CD4-positive, CD25-positive, alpha-beta regulatory T cell (primary cell): ENCODE measurements around the gene CH25H. TPM values are rescaled to one million over a fixed set of nuclear protein-coding genes. Genes with fewer than 3 reads are reported as not detected.
"Not testable (repeated sequence)": the region's sequence is repeated elsewhere in the genome, so short reads cannot be mapped to it uniquely, and the experiment has no call there.

Experiments used
- ATAC-seq, 2 donors: fragments of 150-1000 bp; cut with Tn5 transposase; one replicate each; pipeline ENCODE4 v1.10.0; 2021; ENCODE audit warnings: low read depth in 2 of 2, moderate number of reproducible peaks in 2 of 2, moderate library complexity in 1 of 2
- DNase-seq, 3 donors: peaks; one replicate each; pipeline versions ENCODE4 v3.0.0 to v3.0.0-alpha.2; 2012 to 2022; ENCODE audit warnings: mixed read lengths in 1 of 3
- H3K27ac ChIP-seq: one replicate; pipeline ENCODE4 v1.7.0; 2013; ENCODE audit warnings: mild to moderate bottlenecking, low read length; ENCODE audit not compliant: insufficient read depth, poor library complexity, severe bottlenecking
- H3K27me3 ChIP-seq: one replicate; pipeline ENCODE4 v1.7.0; 2013; ENCODE audit warnings: low read length; ENCODE audit not compliant: control insufficient read depth, insufficient read depth
- H3K36me3 ChIP-seq: one replicate; pipeline ENCODE4 v1.7.0; 2013; ENCODE audit warnings: mild to moderate bottlenecking, low read length, moderate library complexity; ENCODE audit not compliant: control insufficient read depth, insufficient read depth
- H3K4me1 ChIP-seq: 2 replicates; pipeline ENCODE4 v1.7.0; 2013; ENCODE audit warnings: mild to moderate bottlenecking, low read length; ENCODE audit not compliant: insufficient read depth, control insufficient read depth, poor library complexity, severe bottlenecking
- H3K4me3 ChIP-seq: one replicate; pipeline ENCODE4 v1.7.0; 2013; ENCODE audit warnings: low read depth, mild to moderate bottlenecking, low read length, moderate library complexity
- H3K9me3 ChIP-seq, 2 experiments: 1 replicate in 1 of 2; 2 replicates in 1 of 2; pipeline ENCODE4 v1.7.0; 2013; ENCODE audit warnings: low read length in 2 of 2, mild to moderate bottlenecking in 1 of 2, moderate library complexity in 1 of 2; ENCODE audit not compliant: control insufficient read depth in 2 of 2
- H3K27ac Mint-ChIP-seq, 3 donors: one replicate each; pipeline ENCODE4 v1.8.0; 2020 to 2022; ENCODE audit warnings: mild to moderate bottlenecking in 3 of 3, mixed read lengths in 3 of 3, moderate library complexity in 2 of 3
- H3K27me3 Mint-ChIP-seq: one replicate; pipeline ENCODE4 v1.8.0; 2022; ENCODE audit warnings: mild to moderate bottlenecking, mixed read lengths
- H3K36me3 Mint-ChIP-seq: one replicate; pipeline ENCODE4 v1.8.0; 2020; ENCODE audit warnings: mixed read lengths
- H3K4me1 Mint-ChIP-seq, 4 donors: one replicate each; pipeline ENCODE4 v1.8.0; 2020 to 2022; ENCODE audit warnings: mixed read lengths in 4 of 4, mild to moderate bottlenecking in 1 of 4
- H3K4me3 Mint-ChIP-seq, 4 donors: one replicate each; pipeline ENCODE4 v1.8.0; 2020 to 2022; ENCODE audit warnings: mild to moderate bottlenecking in 4 of 4, mixed read lengths in 4 of 4, moderate library complexity in 3 of 4
- H3K9me3 Mint-ChIP-seq, 7 donors: one replicate each; pipeline ENCODE4 v1.8.0; 2020 to 2022; ENCODE audit warnings: mixed read lengths in 7 of 7, mild to moderate bottlenecking in 3 of 7, moderate library complexity in 2 of 7
- polyA plus RNA-seq, 4 donors: library from polyadenylated mRNA; unstranded; fragments of 300-500 nt; fragmentation: Illumina TruSeq; gene quantifications; one replicate each; pipeline ENCODE4 v1.2.3, GENCODE V29; 2021
- total RNA-seq: library from RNA; stranded (reverse); gene quantifications from one replicate; pipeline ENCODE4 v1.2.3, GENCODE V29; 2022

CH25H gene
- total and polyA plus RNA-seq, 5 donors from 2014 or later: 0.10 to 1.6 (median 0.99) TPM

- ATAC-seq: no peak
- no peak for DNase-seq
- peaks cover 61% of the 10 kb centered on the region for H3K27me3 Mint-ChIP-seq
- no peak overlapping the region for H3K4me3 ChIP-seq
- H3K4me1 Mint-ChIP-seq: peaks cover 5 to 20% (median 14%) of the 10 kb centered on the region in 4 donors
- peaks cover 23% of the 10 kb centered on the region for H3K4me1 ChIP-seq
- no peak overlapping the region for H3K4me3 Mint-ChIP-seq
- H3K36me3 ChIP-seq: no peaks in the 10 kb centered on the region
- no peak overlapping the region for H3K27ac ChIP-seq
- peaks cover 0 to 1% (median 0%) of the 10 kb centered on the region in 7 donors for H3K9me3 Mint-ChIP-seq
- H3K27me3 ChIP-seq: peaks cover 32% of the 10 kb centered on the region
- H3K9me3 ChIP-seq: no peaks in the 10 kb centered on the region
- no peaks in the 10 kb centered on the region for H3K36me3 Mint-ChIP-seq
- H3K27ac Mint-ChIP-seq: no peak overlapping the region
Measured at GRCh38 chr10:89204621-89205185, 2.4 kb downstream of the CH25H start.

DNA sequence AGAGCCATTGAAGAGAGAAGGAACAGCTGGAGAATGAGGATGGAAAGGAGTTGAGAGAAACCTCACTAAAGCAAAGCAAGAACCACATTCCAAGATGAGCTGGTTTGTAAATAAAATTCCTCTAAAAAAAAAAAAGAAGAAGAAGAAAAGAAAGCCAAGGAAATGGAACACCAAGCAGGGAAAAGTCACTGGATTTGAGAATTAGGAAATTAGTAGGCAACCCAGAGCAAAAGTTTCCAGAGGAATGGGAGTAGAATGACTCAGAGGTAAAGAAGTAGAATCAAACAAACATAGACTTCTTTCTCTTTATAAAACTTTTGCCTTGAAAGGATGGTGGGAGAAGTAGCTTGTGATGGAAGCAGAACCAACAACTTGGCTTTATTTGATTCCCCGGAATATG lies 3.9 kb downstream of the CH25H start:
- DNase-seq (no peak), ATAC-seq (no peak)
- H3K4me3 Mint-ChIP-seq: no peak overlapping the region
- Histone ChIP-seq H3K4me3 (no peak overlapping the region), H3K9me3 (no peaks in the 10 kb centered on the region), H3K27ac (no peak overlapping the region), H3K27me3 (peaks cover 24% of the 10 kb centered on the region), H3K36me3 (no peaks in the 10 kb centered on the region), H3K4me1 (peaks cover 21% of the 10 kb centered on the region)
- H3K9me3 Mint-ChIP-seq: peaks cover 0 to 1% (median 0%) of the 10 kb centered on the region in 7 donors
- H3K36me3 Mint-ChIP-seq: no peaks in the 10 kb centered on the region
- peaks cover 5 to 16% (median 13%) of the 10 kb centered on the region in 4 donors for H3K4me1 Mint-ChIP-seq
- H3K27ac Mint-ChIP-seq: no peak overlapping the region
- H3K27me3 Mint-ChIP-seq: peaks cover 57% of the 10 kb centered on the region

- Mint-ChIP-seq H3K4me1 (peaks cover 0 to 10% (median 8%) of the 10 kb centered on the region in 4 donors), H3K9me3 (peaks cover 0 to 1% (median 0%) of the 10 kb centered on the region in 7 donors), H3K27ac (no peak overlapping the region), H3K36me3 (no peaks in the 10 kb centered on the region), H3K4me3 (no peak overlapping the region), H3K27me3 (peaks cover 54% of the 10 kb centered on the region)
- H3K36me3 ChIP-seq: no peaks in the 10 kb centered on the region
- no peak overlapping the region for H3K27ac ChIP-seq
- no peak overlapping the region for H3K4me3 ChIP-seq
- DNase-seq (no peak), ATAC-seq (no peak)
- H3K27me3 ChIP-seq: peaks cover 19% of the 10 kb centered on the region
- peaks cover 9% of the 10 kb centered on the region for H3K4me1 ChIP-seq
- H3K9me3 ChIP-seq: no peaks in the 10 kb centered on the region
Measured at GRCh38 chr10:89202033-89202425, 5.1 kb downstream of the CH25H start.

DNA sequence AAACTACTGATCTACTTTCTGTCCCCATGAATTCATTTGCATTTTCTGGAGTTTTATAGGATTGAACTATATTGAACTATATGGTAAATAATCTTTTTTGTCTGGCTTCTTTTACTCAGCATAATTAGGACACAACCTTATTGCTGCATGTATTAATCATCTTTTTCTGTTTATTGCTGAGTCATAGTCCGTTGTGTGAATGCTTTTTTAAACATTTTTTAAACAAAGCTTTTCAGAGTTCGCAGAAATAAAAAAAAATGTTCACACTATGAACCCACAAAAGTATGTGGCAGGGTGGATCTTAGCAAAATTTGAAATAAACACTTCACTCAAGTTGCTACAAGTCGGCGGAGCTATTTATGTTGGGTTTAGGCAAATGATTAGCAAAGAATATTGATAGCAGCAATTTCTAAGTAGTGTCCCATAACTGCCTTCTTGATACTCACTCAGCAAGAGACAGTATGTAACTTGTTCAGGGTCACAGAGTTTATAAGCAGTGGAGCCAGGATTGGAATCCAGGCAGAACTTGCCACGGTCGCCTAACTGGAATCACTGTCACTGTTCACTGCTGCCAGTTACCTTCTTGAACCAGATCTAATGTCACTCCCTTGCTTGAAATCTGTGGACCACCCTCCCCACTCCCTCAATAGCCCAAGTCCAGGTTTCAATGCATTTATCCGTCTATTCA lies 5.6 kb downstream of the CH25H start:
- no peaks in the 10 kb centered on the region for H3K36me3 ChIP-seq
- DNase-seq (peak in 1 of 3 donors; percentile 31), ATAC-seq (no peak)
- H3K27me3 Mint-ChIP-seq: peaks cover 49% of the 10 kb centered on the region
- peaks cover 19% of the 10 kb centered on the region for H3K27me3 ChIP-seq
- H3K27ac Mint-ChIP-seq: no peak overlapping the region
- H3K9me3 ChIP-seq: no peaks in the 10 kb centered on the region
- peaks cover 0 to 5% (median 4%) of the 10 kb centered on the region in 4 donors for H3K4me1 Mint-ChIP-seq
- peaks cover 4% of the 10 kb centered on the region for H3K4me1 ChIP-seq
- H3K9me3 Mint-ChIP-seq: peaks cover 0 to 1% (median 0%) of the 10 kb centered on the region in 7 donors
- H3K27ac ChIP-seq: no peak overlapping the region
- H3K4me3 ChIP-seq: no peak overlapping the region
- H3K4me3 Mint-ChIP-seq: no peak overlapping the region
- no peaks in the 10 kb centered on the region for H3K36me3 Mint-ChIP-seq

DNA sequence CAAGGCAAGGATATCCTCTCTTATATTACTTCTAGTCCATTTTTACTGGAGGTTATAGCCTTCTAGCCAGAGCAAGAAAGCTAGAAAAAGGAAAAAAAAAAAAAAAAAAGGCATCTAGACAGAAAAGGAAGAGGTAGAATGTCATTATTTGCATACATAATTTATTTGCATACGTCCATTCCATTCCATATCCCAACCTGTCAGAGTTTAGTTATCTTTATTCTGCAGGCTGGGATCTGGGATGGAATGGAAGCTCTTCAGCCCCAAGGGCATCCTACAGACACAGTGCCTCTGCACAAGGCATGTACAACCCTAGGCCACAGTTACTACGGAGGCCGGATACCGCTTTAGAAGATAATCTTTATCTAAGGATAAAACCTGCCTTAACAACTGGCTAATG lies 9.6 kb downstream of the CH25H start:
- Histone ChIP-seq H3K4me3 (no peak overlapping the region), H3K36me3 (no peaks in the 10 kb centered on the region), H3K4me1 (no peaks in the 10 kb centered on the region), H3K27me3 (peaks cover 2% of the 10 kb centered on the region), H3K27ac (no peak overlapping the region), H3K9me3 (no peaks in the 10 kb centered on the region)
- no peaks in the 10 kb centered on the region for H3K4me1 Mint-ChIP-seq
- ATAC-seq (no peak), DNase-seq (no peak)
- no peak overlapping the region for H3K27ac Mint-ChIP-seq
- H3K27me3 Mint-ChIP-seq: peaks cover 50% of the 10 kb centered on the region
- H3K4me3 Mint-ChIP-seq: no peak overlapping the region
- peaks cover 0 to 1% (median 0%) of the 10 kb centered on the region in 7 donors for H3K9me3 Mint-ChIP-seq
- H3K36me3 Mint-ChIP-seq: no peaks in the 10 kb centered on the region

- H3K27ac Mint-ChIP-seq, H3K9me3 Mint-ChIP-seq, H3K4me1 Mint-ChIP-seq, H3K9me3 ChIP-seq, H3K4me3 ChIP-seq, H3K4me3 Mint-ChIP-seq, H3K36me3 Mint-ChIP-seq, DNase-seq, H3K4me1 ChIP-seq, H3K36me3 ChIP-seq, ATAC-seq, H3K27me3 ChIP-seq, H3K27ac ChIP-seq: not testable (repeated sequence)
- H3K27me3 Mint-ChIP-seq: peaks cover 38% of the 10 kb centered on the region
Measured at GRCh38 chr10:89191301-89191700, 15.8 kb downstream of the CH25H start.

- Histone ChIP-seq H3K36me3 (no peaks in the 10 kb centered on the region), H3K27me3 (peaks cover 10% of the 10 kb centered on the region), H3K4me3 (no peak overlapping the region), H3K9me3 (no peaks in the 10 kb centered on the region), H3K27ac (no peak overlapping the region), H3K4me1 (no peaks in the 10 kb centered on the region)
- H3K27ac Mint-ChIP-seq: no peak overlapping the region
- DNase-seq: no peak
- no peak overlapping the region for H3K4me3 Mint-ChIP-seq
- no peak for ATAC-seq
- peaks cover 45% of the 10 kb centered on the region for H3K27me3 Mint-ChIP-seq
- H3K4me1 Mint-ChIP-seq: no peaks in the 10 kb centered on the region
- H3K36me3 Mint-ChIP-seq: no peaks in the 10 kb centered on the region
- H3K9me3 Mint-ChIP-seq: peaks cover 0 to 5% (median 0%) of the 10 kb centered on the region in 7 donors
Measured at GRCh38 chr10:89189211-89189734, 17.8 kb downstream of the CH25H start.

DNA sequence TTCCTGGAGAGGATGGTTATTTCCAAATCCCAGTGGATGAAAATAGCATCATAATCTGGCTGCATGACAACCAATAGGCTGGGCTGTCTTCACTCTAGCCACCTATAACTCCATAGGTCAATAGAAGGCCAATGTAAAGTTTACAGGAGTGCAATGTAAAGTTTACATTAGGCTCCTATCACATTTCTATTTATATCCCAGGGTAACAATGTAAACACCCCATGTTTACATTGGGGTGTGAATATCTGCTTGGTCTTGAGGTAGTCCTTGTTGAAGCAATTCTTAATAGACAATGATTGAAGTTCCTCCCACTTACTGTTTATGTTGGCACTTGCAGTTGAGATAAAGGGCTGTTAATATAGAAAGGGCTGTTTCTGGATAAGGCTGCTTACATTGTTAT lies 21.5 kb downstream of the CH25H start:
- Mint-ChIP-seq H3K27ac (no peak overlapping the region), H3K9me3 (peaks cover 0 to 3% (median 0%) of the 10 kb centered on the region in 7 donors), H3K27me3 (peaks cover 41% of the 10 kb centered on the region), H3K4me1 (no peaks in the 10 kb centered on the region), H3K4me3 (no peak overlapping the region), H3K36me3 (no peaks in the 10 kb centered on the region)
- ATAC-seq (no peak), DNase-seq (no peak)
- Histone ChIP-seq H3K4me1 (no peaks in the 10 kb centered on the region), H3K4me3 (no peak overlapping the region), H3K36me3 (no peaks in the 10 kb centered on the region), H3K27ac (no peak overlapping the region), H3K27me3 (peaks cover 14% of the 10 kb centered on the region), H3K9me3 (no peaks in the 10 kb centered on the region)
